Measurements from ENCODE around the gene PDLIM7.
"Not testable (repeated sequence)": the region's sequence is repeated elsewhere in the genome, so short reads cannot be mapped to it uniquely, and the experiment has no call there.

PDLIM7 gene, protein sequence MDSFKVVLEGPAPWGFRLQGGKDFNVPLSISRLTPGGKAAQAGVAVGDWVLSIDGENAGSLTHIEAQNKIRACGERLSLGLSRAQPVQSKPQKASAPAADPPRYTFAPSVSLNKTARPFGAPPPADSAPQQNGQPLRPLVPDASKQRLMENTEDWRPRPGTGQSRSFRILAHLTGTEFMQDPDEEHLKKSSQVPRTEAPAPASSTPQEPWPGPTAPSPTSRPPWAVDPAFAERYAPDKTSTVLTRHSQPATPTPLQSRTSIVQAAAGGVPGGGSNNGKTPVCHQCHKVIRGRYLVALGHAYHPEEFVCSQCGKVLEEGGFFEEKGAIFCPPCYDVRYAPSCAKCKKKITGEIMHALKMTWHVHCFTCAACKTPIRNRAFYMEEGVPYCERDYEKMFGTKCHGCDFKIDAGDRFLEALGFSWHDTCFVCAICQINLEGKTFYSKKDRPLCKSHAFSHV

DNA sequence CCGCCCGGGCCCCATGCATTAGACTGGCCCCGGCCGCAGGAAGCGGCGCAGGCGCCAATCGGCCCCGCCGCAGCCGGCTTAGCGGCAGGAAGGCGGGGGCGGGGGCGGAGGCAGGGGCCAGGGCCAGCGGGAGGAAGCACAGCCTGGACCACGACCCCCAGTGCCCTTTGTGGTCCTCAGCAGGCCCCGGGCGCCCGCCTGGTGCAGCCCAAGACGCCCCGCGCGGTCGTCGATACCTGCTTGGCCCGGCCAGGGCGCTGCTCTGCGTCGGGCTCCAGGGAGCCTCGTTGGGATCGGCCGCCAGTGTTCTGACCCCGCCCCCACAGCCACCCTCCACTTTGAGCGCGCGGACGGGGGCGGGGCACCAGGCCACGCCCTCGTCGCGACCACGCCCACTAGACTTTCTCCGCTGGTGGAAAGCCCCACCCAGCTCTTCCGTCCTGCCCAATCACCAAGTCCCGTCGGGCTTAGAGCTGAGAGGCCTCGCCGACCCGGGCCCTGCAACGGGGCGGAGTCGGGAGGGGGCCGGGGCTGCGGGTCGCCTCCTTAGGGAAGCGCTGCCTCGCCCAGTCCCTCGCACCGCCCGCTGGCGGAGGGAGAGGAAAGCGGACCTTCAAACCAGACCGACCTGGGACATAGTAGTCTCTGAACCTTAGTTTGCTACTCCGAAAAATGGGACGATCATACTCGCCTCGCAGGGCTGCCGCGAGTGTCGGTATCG lies at the start of gene PDLIM7:
Gene PDLIM7, minus strand, starts transcription at position 313 of the 721 bp plus-strand sequence. CDS start 1,092 bp downstream, outside the sequence.
- peak; percentile 88 to 91 for DNase-seq (ENCODE audit: low read depth in 1 of 2, low spot score in 1 of 2)

DNA sequence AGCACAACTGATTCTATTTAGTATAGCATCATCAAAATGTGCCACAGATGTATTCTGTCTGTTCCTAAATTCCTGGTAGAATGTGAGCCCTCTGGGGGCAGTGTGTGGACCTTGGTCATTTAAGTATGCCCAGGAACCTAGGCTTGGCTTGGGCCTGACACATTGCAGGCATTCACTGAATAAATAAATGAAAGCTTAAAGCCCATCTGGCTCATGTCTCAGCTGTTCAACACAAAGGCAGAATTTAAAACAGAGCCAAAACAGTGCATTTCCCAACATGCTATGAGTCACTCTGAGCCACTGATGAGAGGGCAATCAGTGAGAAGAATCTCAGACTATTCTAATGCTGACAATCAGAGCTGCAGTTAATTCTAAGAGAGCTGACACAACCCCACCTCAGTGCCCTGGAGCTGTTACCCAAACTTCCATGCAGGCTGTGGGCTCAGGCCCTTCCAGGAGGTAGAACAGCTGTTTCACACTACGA lies 48.9 kb upstream of the PDLIM7 start:
- no peak for DNase-seq (ENCODE audit: low read depth in 1 of 2, low spot score in 1 of 2)

- no peak for DNase-seq (ENCODE audit: low read depth in 1 of 2, low spot score in 1 of 2)
Measured at GRCh38 chr5:177545487-177546257, 48.3 kb upstream of the PDLIM7 start.

- DNase-seq (ENCODE audit: low read depth in 1 of 2, low spot score in 1 of 2) = no peak
Measured at GRCh38 chr5:177542816-177543465, 45.5 kb upstream of the PDLIM7 start.

DNA sequence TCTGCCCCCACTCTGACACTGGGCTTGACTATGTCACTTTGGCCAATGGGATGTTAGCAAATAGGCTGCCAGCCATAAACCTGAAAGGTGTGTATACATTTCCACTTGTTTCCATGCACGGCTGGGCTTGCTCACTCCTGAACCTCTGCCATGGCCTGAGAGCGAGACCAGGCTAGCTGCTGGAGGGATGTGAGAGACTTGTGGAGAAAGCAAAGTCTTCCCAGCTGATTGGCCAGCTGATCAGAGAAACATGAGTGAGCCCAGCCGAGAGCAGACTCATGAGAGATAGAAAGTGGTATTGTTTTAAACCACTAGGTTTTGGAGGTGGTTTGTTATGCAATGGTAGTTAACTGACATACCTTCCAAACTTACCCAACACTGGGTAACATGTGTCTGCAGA lies 43.0 kb upstream of the PDLIM7 start:
- no peak for DNase-seq (ENCODE audit: low read depth in 1 of 2, low spot score in 1 of 2)

- no peak for DNase-seq (ENCODE audit: low read depth in 1 of 2, low spot score in 1 of 2)
Measured at GRCh38 chr5:177539411-177539810, 42.0 kb upstream of the PDLIM7 start.

DNA sequence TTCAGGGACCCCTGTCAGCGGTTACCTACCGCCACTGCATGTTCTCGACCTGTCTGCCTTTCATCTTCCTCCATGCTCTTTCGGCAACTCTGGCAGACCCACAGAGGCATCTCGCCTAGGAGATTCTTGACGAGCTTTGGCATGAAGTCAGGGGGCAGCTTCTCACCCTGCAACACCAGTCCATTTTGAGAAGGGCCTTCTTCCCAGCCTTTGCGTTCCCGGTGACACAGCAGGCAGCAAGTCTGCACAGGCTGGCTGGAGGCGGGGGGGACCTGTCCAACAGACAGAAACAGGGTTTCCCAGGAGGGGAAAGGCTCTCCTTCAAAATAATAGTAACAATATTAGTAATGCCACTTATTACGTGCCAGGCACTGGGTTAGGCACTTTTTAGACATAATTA lies 41.5 kb upstream of the PDLIM7 start:
- DNase-seq (ENCODE audit: low read depth in 1 of 2, low spot score in 1 of 2) = no peak

- DNase-seq (ENCODE audit: low read depth in 1 of 2, low spot score in 1 of 2) = no peak
Measured at GRCh38 chr5:177537389-177538361, 40.3 kb upstream of the PDLIM7 start.

- no peak for DNase-seq (ENCODE audit: low read depth in 1 of 2, low spot score in 1 of 2)
Measured at GRCh38 chr5:177536386-177536785, 39.0 kb upstream of the PDLIM7 start.

DNA sequence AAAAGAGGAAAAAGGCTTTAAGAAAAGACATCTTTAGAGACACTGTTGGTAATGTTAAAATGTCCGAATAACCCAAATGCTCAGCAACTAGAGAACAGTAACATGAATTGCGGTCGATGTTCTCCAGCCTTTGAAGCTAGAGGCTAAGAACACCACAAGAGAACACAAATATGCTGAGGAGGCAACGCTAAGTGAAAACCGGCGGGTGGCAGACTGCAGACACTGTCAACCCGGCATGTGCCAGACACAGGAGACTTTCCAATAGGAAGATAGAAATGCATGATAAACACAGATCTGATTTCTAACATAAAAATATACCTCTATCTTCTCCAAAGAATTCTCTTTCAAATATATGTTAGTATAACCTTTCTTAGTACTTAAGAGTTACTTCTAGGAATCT lies 37.7 kb upstream of the PDLIM7 start:
- no peak for DNase-seq (ENCODE audit: low read depth in 1 of 2, low spot score in 1 of 2)

DNA sequence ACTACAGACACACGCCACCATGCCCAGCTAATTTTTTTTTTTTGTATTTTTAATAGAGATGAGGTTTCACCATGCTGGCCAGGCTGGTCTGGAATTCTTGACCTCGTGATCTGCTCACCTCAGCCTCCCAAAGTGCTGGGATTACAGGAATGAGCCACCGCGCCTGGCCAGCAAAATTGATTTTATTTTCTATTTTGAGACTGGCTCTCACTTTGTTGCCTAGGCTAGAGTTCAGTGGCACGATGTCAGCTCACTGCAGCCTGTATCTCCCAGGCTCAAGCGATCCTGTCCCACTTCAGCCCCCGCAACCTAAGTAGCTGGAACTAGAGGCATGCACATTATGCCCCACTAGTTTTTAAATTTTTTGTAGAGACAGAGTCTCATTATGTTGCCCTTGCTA lies 37.0 kb upstream of the PDLIM7 start:
- DNase-seq (ENCODE audit: low read depth in 1 of 2, low spot score in 1 of 2) = not testable (repeated sequence)

GRCh38 chr5:177531209-177531940 lies 34.0 kb upstream of the PDLIM7 start:
- DNase-seq (ENCODE audit: low read depth in 1 of 2, low spot score in 1 of 2) = no peak

GRCh38 chr5:177530638-177531037 lies 33.2 kb upstream of the PDLIM7 start:
- no peak for DNase-seq (ENCODE audit: low read depth in 1 of 2, low spot score in 1 of 2)

- no peak for DNase-seq (ENCODE audit: low read depth in 1 of 2, low spot score in 1 of 2)
Measured at GRCh38 chr5:177529247-177530203, 32.1 kb upstream of the PDLIM7 start.

DNA sequence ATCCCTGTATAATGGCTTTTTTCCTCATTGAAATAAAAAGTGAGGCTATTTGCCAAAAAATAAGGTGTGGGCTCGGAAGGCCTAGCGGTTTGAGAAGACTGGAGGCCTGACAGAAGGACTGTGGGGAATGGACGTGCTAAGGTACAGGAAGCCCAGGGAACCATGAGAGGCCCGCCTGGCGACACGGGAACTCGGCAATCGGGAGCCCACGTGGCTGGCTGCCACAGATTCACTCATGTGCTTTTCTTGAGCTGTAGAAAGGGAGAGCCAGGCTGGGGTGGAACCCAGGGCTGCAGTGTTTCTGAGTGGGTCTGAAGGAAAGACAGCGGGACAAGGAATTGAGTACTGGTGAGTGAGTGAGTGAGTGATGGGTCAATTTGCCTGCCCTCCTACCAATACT lies 31.2 kb upstream of the PDLIM7 start:
- no peak for DNase-seq (ENCODE audit: low read depth in 1 of 2, low spot score in 1 of 2)

GRCh38 chr5:177527595-177527994 lies 30.2 kb upstream of the PDLIM7 start:
- no peak for DNase-seq (ENCODE audit: low read depth in 1 of 2, low spot score in 1 of 2)

DNA sequence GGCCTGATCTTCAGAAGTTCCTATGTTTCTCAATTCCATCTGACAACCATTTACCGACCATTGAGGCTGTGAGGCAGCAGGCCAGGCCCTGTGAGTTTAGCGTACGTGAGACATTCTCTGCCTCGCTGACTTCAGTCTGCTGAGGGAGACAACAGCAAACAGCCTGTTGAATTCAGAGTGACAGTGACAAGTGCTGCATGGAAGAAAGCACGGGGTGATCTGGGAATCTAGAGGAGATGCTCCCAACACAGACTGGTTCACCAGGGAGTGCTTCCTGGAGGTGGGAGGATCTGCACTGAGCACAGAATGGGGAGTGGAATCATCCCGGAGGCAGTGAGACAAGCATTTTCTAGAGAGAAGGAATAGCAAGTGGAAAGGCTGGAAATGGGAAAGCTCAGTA lies 29.4 kb upstream of the PDLIM7 start:
- DNase-seq (ENCODE audit: low read depth in 1 of 2, low spot score in 1 of 2) = no peak

DNA sequence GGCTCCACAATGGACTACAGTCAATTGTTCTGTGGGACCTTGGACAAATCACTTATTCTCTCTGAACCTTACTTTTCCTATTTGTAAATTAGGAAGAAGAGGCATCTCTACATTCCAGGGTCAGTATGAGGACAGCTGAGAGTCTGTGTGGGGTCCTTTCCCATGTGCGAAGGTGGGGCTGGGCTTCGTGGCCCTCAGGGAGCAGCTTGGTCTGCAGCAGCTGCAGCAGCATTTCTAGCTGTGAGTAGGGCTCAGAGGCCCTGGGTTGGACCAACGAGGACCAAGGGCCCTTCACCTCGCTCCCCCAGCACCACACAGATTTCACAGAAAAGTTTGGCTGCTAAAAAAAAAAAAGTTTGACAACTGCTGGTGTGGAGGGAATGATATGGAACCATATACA lies 28.8 kb upstream of the PDLIM7 start:
- DNase-seq (ENCODE audit: low read depth in 1 of 2, low spot score in 1 of 2) = no peak
